Stimulated activated CD4-positive, alpha-beta T cell treated with anti-CD3 and anti-CD28 coated beads, Interleukin-15, amount 100 ng/mL, for 1 hour (primary cell): ENCODE data around the gene SLC18B1.

Source experiments
- DNase-seq, 2 donors: peaks; one replicate each; pipeline ENCODE4 v3.0.0-alpha.2; 2020; ENCODE audit warnings: low read depth in 1 of 2, low spot score in 1 of 2

The SLC18B1 gene

DNA sequence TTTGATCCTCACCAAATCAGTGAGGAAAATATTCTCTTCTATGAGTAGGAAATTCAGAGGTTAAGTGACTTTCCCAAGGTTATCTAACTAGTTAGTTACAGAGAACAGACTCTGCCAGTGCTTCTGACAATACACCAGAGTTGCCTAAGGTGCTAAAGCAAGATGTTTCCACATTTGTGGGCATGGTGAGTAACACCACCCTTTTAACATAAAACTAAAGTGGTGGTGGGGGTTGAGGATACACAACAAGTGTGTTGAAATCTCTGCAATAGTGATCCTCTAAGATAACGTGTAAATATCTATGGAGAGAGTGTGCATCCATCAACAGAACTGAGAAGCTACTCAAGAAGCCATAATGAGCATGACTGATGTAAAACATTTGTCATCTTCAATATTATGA lies 52.4 kb downstream of the SLC18B1 start:
- DNase-seq = no peak

DNA sequence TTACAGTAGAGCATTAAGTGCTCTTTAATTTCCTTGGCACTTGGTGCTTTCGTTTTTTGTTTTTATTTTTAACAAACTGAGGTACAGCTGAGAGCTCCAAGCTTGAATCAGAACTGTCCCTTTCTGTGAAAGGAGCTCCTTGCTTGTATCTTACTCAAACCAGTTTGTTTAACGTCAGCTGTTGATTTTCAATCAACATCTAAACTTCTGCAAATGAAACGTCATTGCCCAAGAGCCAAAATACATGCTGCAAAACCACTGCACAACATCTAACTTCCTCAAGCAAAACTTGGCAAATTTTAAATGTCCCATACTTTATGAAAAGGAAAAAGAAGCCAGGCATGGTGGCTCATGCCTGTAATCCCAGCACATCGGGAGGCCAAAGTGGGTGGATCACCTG lies 55.9 kb downstream of the SLC18B1 start:
- DNase-seq = no peak

DNA sequence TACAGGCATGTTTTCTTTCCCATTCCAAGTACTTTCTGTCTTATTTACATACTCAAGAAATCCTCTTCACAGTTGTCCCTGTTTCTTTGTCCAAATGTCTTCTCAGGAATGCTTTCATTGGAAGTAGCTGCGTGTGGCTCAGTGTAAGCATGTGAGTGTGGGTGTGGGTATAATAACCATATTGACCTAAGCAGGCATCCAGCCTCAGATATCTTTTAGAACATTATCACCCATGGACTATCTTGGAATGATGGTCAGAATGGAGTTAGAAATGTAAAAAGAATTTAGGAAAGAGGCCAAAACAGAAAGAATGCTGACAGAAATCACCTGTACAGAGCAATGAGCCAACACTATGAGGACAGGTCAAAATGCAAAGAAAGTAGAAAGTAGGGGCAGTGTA lies 57.2 kb downstream of the SLC18B1 start:
- no peak for DNase-seq

DNA sequence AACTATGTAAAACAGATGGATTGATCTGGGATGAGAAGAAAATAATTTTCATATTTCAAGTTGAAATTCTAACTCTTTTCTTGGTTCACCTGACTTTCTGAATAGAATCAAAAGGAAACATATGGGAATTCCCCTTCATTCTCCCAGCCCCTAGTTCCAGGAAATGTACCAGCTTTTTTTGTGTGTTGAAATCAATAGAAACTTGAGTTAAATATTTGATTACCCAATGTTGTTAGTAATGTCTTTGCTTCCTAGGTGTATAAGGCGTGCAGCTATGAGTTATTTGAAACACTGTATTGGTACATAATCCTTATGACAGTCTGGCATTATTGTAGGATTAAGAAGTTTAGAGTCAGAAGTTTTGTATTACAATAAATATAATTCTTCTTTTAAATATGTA lies 62.2 kb downstream of the SLC18B1 start:
- DNase-seq = no peak

DNA sequence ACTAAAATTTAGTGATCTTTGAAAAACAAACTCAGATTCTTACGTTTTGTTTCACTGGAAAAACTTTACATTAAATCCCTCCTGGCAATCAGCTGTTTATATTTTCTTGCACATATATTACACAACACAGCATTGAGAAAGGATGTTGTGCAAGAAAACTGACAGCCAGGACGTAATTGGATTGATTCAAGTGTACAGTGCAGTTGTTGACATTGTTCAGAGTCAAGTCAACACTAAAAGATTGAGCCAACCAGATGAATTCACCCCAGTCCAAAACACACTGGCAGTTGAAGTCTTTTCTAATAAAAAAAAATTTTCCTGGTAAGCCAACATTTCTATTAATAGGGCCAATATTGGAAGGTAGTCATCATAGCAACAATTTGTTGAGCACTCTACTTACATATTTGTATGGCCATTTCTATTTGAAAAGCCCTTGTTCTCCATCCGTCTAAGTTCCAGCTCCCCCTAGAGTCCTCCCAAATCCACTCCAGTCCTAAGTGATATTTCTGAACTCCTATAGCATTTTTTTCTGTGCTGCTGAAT lies 63.7 kb downstream of the SLC18B1 start:
- no peak for DNase-seq

DNA sequence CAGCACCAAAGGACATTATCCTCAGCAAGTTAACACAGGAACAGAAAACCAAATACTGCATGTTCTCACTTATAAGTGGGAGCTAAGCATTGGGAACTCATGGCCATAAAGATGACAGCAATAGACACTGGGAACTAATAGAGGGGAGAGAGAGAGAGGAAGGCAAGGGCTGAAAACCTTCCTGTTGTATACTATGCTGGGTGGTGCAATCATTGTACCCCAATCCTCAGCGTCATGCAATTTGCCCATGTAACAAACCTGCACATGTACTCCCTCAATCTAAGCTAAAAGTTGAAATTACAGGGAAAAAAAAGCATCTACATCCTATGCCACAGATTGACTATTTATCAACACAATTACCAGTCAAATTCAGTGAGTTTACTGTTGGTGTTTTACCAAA lies 64.6 kb downstream of the SLC18B1 start:
- no peak for DNase-seq

DNA sequence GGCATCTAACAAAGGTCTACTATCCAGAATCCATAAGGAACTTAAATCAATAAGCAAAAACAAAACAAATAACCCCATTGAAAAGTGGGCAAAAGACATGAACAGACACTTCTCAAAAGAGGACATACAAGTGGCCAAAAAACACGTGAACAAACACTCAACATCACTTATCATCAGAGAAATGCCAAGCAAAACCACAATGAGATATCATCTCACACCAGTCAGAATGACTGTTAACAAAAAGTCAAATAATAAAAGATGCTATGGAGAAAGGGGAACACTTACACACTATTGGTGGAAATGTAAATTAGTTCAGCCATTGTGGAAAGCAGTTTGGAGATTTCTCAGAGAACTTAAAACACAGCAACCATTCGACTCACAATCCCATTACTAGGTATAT lies 65.2 kb downstream of the SLC18B1 start:
- no peak for DNase-seq

DNA sequence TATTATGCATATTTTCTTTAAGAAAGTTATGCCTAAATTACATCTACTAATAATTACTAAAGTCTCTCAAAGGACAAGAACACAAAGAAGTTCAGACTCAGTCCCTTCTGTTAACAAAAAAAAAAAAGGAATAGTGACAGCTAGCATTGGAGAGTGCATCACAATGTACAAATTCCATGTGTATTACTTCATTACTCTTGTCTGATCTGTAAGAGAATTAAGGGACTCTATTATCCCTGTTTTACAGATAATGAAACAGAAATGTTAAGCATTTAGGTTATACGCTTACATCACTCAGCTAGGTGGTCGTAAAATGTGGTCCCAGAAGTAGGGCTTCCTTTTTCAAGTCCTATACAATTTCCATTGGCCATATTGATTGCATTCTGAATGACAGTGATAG lies 67.4 kb downstream of the SLC18B1 start:
- DNase-seq = no peak

DNA sequence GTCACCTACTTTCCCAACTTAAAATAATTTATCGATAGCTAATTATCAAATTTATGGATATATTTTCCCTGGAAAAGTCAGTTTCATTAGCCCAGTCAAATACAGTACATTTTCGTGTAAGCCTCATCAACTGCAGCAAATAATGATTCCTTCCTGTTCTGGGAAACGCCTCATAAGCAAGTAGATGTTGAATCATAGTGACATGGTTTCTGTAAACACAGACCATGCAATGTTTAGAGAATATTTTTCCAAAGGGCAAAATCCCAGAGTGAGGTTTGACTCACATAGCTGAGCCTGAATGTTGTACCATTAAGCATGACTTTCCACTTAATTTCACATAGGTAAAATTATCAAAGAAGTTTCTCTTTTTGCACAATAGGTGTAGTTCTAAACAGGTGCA lies 67.9 kb downstream of the SLC18B1 start:
- DNase-seq = no peak

DNA sequence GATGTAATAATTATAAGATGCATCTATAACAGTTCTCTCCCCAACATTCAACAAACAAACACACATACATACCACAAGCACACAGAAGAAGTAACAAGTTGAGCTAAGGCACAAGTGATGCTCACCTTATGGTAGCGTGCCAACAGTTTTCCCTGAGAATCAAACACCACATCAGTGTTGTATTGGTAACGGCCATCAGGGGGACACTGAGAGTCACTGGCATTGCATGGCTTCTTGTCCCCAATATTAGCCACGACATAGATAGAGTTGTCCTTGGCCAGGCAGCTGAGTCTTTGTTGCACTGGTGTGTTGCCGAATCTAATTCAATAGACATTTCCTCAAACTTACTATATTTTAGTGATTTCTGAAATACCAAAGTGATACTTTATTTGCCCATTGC lies 69.8 kb downstream of the SLC18B1 start:
- DNase-seq = no peak

DNA sequence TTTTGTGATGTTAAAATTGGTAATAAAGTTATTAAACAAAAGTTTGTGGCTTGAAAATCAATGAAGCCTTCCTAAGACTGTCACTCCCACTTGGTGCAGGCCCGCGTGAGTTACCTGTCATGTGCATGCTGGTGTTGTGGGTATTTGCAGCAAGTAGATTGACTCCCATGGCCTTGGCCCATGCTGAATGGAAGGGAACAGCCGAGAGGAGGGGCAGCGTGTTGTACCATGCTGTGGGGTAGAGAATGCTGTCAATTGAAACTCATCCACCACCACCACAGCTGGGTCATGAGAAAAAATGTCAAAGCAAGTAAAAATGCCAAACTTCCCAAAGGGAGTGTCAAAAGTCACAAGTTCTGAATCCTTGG lies 71.8 kb downstream of the SLC18B1 start:
- no peak for DNase-seq

DNA sequence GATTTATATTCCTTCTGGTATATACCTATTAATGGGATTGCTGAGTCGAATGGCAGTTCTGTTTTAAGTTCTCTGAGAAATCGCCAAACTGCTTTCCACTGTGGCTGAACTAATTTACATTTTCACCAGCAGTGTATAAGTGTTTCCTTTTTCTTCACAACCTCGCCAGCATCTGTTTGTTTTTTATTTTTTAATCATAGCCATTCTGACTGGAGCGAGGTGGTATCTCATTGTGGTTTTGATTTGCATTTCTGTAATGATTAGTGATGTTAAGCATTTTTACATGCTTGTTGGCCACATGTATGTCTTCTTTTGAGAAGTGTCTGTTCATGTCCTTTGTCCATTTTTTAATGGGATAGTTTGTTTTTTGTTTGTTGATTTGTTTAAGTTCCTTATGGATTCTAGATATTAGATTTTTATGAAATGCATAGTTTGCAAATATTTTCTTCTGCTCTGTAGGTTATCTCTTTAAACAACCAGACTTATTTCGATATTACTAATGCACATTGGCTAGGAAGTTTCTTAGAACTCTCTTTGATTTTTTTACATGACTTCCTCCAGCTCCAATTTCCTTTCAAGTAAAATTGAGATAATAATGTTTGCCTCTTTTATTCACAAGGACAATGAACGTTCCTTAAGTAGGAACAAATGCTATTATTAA lies 72.4 kb downstream of the SLC18B1 start:
- no peak for DNase-seq

DNA sequence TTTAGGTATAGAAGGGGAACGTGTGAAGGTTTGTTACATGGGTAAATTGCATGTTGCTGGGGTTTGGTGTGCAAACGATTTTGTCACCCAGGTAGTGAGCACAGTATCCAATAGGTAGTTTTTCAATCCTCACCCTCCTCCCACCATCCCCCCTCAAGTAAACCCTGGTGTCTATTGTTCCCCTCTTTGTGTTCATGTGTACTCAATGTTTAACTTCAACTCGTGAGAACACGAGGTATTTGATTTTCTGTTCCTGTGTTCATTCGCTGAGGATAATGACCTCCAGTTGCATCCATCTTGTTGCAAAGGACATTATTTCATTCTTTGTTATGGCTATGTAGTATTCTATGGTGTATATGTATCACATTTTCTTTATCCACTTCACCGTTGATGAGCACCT lies 73.0 kb downstream of the SLC18B1 start:
- DNase-seq = no peak

DNA sequence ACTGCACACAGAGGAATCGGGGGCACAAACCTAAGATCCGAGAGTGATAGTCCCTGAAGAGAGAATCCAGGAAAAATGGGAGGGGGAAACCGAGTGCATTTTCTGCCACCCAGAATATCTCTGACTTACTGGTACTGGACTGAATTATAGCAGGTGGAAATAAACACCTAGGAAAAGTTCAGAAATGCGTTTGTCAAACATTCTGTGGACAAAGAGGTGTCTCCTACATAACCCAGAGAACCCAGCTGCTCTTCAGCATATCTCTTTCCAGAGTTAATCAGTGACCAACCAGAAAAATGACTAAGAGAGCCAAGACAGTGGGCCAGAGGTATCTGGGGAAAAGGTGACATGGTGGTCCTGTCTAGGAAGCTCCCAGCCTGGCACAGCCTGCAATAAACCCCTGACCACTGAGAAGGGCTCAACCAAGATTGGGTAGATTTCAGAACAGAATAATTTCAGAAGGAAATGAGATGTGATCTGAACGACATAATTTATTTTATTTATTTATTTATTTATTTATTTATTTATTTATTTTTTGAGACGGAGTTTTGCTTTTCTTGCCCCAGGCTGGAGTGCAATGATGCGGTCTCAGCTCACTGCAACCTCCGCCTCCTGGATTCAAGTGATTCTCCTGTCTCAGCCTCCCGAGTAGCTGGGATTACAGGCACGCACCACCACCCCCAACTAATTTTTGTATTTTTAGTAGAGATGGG lies 78.5 kb downstream of the SLC18B1 start:
- DNase-seq = no peak
